GM10248 (cell line): ENCODE results near the gene ADGRG2.

Experiments used
- CTCF ChIA-PET: fragments of 300-600 bp; sonication (Branson Sonifier 250); formaldehyde crosslinking; extraction: SDS; loops from one replicate; lab custom pipeline; 2021; ENCODE audit warnings: antibody characterized with exemption; lab: Yijun Ruan, JAX
- POLR2A ChIA-PET: fragments of 350-650 bp; sonication (Branson Sonifier 250); formaldehyde crosslinking; extraction: SDS; loops from one replicate; lab custom pipeline; 2020; ENCODE audit warnings: antibody characterized with exemption; lab: Yijun Ruan, JAX
- DNase-seq: peaks from one replicate; pipeline ENCODE4 v3.0.0; 2012; ENCODE audit errors: extremely low spot score
- TF ChIP-seq, protein P1 (sequence below): IDR thresholded peaks from 2 replicates; pipeline ENCODE4 v1.5.1; 2012; ENCODE audit warnings: mild to moderate bottlenecking, low read depth; ENCODE audit errors: extremely low read depth, missing control alignments, control extremely low read depth

The ADGRG2 gene, protein sequence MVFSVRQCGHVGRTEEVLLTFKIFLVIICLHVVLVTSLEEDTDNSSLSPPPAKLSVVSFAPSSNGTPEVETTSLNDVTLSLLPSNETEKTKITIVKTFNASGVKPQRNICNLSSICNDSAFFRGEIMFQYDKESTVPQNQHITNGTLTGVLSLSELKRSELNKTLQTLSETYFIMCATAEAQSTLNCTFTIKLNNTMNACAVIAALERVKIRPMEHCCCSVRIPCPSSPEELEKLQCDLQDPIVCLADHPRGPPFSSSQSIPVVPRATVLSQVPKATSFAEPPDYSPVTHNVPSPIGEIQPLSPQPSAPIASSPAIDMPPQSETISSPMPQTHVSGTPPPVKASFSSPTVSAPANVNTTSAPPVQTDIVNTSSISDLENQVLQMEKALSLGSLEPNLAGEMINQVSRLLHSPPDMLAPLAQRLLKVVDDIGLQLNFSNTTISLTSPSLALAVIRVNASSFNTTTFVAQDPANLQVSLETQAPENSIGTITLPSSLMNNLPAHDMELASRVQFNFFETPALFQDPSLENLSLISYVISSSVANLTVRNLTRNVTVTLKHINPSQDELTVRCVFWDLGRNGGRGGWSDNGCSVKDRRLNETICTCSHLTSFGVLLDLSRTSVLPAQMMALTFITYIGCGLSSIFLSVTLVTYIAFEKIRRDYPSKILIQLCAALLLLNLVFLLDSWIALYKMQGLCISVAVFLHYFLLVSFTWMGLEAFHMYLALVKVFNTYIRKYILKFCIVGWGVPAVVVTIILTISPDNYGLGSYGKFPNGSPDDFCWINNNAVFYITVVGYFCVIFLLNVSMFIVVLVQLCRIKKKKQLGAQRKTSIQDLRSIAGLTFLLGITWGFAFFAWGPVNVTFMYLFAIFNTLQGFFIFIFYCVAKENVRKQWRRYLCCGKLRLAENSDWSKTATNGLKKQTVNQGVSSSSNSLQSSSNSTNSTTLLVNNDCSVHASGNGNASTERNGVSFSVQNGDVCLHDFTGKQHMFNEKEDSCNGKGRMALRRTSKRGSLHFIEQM

DNA sequence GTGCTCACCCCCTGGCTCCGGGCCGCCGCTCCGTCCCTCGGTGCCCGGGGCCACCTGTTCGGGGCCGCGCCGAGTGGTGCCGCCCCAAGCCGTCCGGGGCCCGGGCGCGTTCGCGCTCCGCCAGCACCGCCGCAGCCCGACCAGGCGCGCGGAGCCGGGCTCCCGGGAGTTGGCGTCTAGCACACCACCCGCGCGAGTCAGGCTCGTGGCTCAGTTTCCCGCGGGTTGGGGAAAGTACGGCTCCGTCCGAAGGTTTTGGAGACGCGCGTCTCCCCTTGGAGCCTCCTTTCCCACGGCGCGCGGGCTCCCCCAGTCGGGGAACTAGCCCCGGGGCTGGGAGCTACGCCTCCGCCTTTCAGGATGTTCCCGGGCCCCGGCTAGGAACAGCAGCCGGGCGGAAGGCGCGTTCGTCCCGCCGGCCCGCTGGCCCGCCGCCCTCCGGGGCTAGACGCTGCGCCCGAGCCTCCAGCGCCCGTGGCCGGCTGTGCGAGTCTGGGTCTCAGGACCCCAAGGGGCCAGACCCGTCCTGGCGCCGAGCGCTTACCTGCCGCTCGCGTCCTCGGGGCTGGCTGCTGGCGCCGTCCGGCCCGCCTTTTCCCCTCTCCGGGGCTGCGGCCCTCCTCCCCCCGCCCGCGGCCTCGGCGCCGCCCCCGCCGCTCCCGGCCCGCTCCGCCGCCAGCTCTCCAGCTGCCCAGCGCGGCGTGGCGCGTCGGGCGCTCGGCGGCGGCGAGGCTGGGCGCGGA lies at the start of gene ADGRG2:
ADGRG2 (minus strand) TSS at position 571 of the 743 bp plus-strand sequence. CDS start 53,634 bp downstream, outside the sequence.
- ChIA-PET POLR2A (no interaction called here), CTCF (no interaction called here)
- DNase-seq: no peak
- TF ChIP-seq, protein P1, sequence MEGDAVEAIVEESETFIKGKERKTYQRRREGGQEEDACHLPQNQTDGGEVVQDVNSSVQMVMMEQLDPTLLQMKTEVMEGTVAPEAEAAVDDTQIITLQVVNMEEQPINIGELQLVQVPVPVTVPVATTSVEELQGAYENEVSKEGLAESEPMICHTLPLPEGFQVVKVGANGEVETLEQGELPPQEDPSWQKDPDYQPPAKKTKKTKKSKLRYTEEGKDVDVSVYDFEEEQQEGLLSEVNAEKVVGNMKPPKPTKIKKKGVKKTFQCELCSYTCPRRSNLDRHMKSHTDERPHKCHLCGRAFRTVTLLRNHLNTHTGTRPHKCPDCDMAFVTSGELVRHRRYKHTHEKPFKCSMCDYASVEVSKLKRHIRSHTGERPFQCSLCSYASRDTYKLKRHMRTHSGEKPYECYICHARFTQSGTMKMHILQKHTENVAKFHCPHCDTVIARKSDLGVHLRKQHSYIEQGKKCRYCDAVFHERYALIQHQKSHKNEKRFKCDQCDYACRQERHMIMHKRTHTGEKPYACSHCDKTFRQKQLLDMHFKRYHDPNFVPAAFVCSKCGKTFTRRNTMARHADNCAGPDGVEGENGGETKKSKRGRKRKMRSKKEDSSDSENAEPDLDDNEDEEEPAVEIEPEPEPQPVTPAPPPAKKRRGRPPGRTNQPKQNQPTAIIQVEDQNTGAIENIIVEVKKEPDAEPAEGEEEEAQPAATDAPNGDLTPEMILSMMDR: no peak

DNA sequence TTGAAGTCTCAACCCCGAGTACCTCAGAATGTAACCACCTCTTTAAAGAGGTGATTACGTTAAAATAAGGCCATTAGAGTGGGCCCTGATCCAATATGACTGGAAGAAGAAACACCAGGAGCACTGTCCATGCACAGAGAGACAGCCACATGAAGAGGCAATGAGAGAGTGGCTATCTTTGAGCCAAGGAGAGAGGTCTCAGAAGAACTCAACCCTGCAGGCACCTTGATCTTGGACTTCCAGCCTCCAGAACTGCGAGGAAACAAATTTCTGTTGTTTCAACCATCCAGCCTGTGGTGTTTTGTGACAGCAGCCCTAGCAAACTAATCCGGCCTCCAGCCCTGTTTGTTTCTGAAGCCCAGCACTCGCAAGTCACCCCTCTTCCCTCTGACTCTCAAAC lies 46.3 kb upstream of the ADGRG2 start:
- CTCF ChIA-PET: no interaction called here

DNA sequence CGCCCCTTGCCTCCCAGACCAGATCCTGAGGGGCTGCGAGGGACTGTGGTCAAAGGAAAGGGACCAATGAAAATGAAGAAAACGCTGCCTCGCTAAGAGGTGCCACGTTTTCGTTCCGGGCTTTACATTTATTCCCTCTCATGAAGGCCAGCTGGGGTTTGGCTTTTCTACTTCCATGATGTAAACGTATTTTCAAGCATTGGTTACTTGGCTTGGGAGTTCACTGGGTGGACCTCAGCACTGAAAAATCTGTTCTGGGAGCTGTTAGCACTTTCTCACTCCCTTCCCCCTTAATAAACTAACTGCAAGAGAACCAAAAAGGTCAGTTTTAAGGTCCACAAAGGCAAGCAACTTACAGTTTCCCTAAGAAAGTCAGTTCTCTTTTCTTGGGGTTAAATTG lies 40.6 kb upstream of the ADGRG2 start:
- ChIA-PET CTCF (no interaction called here), POLR2A (no interaction called here)
- no peak for DNase-seq
- TF ChIP-seq, protein P1: no peak

More for the DNA sequence above, 46.3 kb upstream of the ADGRG2 start:
- POLR2A ChIA-PET: no interaction called here
- TF ChIP-seq, protein P1: no peak
- no peak for DNase-seq

DNA sequence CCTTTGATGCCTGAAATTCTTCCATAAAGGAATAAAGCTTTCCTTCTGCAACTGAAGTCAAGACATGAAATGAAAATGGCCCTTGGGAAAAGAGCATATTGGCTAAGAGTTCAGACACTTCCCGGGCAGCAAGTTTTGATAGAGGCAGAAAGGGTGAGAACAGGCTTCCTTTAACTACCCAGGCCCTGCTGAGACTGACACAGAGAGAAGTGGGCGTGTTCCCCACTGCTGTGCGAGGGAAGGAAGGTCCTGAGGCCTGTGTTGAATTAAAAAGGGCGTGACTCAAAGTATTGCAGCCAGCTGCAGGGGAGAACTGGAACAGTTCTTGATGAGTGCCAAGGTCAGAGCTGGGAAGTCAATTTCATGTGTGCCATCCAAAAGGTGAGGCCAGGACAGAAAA lies 33.9 kb upstream of the ADGRG2 start:
- no peak for DNase-seq
- CTCF ChIA-PET: no interaction called here
- POLR2A ChIA-PET: no interaction called here
- TF ChIP-seq, protein P1: no peak

DNA sequence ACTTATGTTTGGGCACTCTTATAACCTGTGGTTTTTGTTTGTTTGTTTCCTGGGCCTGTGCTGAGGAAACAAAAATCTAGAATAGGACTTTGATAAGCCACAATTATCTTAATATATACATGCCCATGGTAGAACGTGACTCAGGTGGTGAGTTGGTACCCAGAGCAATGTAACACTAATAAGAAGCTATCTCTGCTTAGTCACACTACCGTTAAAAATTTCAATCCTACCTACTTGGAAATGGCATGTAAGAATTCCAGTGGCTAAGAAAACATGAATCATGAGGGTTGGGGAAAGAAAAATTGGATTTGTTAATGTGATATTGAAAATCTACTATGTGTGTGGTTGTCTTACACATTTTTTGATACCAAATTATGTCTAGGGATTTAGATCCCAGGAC lies 30.5 kb upstream of the ADGRG2 start:
- CTCF ChIA-PET: no interaction called here
- POLR2A ChIA-PET: no interaction called here

More for the DNA sequence above, 30.5 kb upstream of the ADGRG2 start:
- no peak for DNase-seq
- TF ChIP-seq, protein P1: no peak
